GM08714 (cell line): ENCODE measurements around the gene PRPH.
"Not testable (repeated sequence)": the region's sequence is repeated elsewhere in the genome, so short reads cannot be mapped to it uniquely, and the experiment has no call there.

Source experiments
- H3K4me3 ChIP-seq: fragments of 200-500 bp; sonication (Bioruptor generic); 2 replicates; pipeline ENCODE4 v1.5.1; 2014; ENCODE audit warnings: mild to moderate bottlenecking, low read length, inconsistent platforms
- ZNF274 ChIP-seq: IDR thresholded peaks from 2 replicates; pipeline ENCODE4 v1.6.1; 2012; ENCODE audit warnings: mild to moderate bottlenecking, low read depth, low read length

Gene PRPH

DNA sequence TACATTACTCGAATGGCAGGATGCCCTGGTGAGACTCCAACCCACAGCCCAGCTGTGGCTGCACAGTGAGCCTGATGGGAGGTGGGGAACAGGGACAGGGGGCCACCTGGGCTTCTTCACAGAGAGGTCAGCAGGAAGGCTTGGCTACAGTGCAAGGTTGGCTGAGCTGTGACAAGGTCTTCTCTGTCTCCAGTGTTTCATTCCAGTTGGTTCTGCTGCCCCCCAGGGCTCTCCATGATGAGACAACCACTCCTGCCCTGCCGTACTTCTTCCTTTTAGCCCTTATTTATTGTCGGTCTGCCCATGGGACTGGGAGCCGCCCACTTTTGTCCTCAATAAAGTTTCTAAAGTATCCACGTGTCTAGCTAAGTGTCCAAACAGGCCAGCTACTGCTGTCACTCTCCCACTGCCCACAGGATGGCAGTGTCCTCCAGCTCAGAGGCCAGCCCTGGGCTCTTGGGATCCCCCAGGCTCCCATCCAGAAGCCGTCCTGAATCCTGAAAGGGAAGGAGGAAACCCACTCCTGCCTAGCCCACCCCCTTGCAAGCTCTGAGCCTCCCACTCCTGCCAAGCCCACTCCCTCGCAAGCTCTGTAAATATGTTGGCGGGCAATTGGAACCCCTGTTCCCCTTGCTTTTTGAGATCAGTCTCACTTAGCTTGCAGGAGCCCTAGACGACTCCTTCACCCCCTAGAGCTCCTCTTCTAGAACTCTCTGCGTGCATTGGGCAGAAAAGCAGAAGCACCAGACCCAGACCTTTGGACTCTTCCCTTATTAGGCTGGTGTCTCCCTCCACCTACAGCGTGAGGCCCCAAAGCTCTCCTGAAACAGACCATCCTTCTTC is 36.7 kb downstream of the PRPH start:
- no peak overlapping the region for H3K4me3 ChIP-seq
- TF ChIP-seq ZNF274 = no peak

DNA sequence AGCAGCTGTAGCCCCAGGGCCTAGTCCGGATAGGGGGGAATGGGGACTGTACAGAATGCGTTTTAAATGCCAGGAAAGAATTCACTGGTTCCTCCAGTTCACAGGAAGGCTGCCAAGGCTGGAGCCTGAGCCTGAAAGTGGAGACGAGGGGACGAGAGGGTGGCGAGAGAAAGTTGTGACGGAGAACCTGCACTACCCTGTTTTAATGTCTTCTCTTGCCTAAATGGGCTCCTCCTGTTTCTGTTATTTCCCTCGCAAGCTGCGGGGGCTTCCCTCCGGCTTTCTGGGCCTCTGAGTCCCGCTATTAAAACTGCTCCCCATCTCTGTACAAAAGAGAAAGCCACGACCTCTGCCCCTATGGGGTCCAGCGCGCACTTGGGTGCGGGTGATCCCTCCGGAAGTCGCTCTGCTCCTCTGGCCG is 37.5 kb downstream of the PRPH start:
- TF ChIP-seq ZNF274 = no peak
- H3K4me3 ChIP-seq = no peak overlapping the region

DNA sequence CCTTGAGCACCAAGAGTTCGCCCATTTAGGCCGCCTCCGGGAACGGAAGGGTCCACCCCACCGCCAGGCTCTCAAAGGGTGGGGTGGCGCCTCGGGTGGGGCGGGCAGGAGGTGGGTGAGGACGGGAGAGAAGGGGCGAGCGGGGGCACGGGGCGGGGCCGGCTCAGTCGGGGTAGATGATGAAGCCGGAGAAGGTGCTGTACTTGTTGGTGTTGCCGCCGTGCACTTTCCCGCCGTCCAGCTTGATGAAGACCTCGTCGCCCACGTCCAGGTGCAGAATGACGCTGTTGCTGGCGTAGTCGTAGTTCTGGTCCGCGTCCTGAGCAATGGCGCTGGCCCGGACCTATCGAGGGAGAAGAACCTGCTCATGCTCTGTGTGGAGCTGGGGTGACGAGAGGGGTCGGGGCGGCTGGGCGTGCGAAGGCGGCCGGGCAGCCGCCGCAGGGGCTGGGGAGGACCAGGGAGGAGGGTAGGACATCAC is 38.0 kb downstream of the PRPH start:
- TF ChIP-seq ZNF274 = no peak
- no peak overlapping the region for H3K4me3 ChIP-seq

DNA sequence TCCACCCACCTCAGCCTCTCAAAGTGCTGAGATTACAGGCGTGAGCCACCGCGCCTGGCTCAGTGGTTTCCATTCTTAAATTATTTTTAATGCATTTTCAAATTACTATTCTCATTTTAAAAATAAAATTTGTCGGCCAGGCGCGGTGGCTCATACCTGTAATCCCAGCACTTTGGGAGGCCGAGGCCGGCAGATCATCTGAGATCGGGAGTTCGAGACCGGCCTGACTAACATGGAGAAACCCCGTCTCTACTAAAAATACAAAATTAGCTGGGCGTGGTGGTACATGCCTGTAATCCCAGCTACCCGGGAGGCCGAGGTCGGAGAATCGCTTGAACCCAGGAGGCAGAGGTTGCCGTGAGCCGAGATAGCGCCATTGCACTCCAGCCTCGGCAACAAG is 38.8 kb downstream of the PRPH start:
- H3K4me3 ChIP-seq = not testable (repeated sequence)

DNA sequence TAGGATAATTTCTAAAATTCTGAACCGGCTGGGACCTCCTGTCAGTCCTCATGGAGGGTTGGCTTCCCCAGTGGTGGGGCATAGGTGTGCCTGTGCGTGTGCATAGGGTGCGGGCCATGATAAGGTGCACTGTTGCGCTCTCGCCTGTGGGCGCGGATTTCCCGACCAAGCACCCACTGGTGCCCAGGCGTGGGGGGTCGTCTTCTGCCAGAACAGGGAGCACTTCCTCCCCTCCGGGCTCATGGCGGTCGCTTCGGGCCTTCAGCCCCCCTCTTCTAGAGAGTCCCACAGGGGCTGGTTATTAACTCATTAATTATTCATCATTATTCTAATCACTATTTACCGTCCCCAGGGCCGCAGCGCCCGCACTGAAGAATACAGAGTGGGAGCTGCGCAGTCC is 39.3 kb downstream of the PRPH start:
- TF ChIP-seq ZNF274 = no peak
- no peak overlapping the region for H3K4me3 ChIP-seq

DNA sequence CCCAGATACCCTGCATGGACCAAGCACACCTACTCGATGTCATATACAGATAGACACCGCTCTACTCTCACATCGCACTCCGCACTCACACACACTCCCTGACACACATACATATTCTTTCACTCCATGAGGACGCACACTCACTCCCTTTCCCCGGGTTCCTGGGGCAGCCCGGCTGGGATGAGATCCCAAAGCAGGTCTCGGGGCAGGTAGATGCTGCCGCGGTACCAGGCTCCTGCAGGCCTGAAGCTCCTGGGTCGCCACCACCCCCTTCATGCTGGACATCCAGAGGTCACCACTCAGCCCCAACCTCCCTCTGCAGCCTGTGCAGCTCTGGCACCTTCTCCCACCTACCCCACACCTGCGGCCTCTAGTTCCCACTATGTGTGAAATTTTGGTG is 39.7 kb downstream of the PRPH start:
- no peak for TF ChIP-seq ZNF274
- no peak overlapping the region for H3K4me3 ChIP-seq

DNA sequence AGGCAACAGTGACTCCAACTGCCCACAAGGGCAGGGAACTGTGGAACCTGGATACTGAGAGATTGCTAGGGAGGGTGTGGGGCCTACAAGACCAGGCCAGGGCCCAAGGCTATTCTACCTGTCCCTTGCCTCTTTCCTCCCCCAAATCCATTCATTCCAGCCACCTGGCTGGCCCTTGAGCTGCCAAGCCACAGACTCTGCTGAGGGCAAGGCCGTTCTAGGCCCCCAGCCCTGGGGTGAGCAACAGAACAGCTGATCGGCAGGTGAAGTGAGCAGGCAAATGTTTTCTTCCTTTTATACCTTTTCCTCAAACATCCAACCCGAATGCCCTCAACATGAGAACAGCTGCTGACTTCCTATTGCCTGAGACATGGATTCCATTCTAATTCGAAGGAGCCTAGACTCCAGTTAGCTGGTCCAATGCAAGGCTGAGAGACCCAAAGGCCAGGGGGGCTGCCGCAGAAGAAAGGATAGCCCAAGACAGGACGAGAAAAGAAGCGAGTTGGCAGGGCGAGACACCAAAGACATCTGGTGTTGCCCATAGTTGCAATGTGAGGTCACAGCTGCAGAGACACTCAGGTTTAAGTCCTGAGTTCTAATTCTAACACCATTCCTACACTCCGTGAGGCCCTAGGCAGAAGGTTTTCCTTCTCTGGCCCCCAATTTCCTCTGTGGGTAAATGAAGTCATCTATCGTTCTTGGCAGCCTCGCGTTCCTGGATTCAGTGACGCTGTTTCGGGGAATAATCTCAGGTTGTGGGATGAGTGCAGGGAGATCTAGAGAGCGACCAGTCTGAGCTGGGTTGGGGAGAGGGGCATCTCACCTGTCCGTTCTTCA is 40.4 kb downstream of the PRPH start:
- TF ChIP-seq ZNF274 = no peak
- no peak overlapping the region for H3K4me3 ChIP-seq

DNA sequence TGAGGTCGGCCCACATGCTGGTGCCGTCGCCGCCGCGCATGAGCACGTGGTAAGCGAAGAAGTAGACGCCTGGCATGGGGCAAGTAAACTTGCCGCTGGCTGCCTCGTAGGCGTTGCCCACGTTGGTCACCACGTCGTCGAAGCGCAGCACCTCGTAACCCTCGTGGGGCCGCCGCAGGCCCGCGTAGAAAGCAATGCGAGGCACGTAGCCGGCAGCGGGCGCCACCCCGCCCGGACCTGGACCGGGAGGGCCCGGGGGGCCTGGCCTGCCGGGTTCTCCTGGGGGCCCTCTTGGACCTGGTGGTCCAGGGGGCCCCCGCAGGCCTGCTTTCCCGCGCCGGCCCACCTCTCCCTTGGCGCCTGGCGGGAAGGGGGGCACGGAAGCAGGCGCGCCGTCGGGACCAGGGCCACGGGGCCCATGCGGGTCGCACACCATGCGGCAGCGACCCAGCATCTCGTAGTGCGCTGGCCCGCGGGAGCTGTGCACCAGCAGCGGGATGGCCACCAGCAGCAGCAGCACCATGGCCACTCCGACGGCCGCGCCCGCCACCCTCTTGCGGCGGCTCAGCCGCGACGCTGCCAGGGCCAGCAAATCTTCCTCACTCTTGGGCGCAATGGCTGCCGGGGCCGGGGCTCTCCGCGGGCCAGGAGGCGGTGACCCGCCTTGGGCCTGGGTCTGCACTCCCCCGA is 41.2 kb downstream of the PRPH start:
- TF ChIP-seq ZNF274 = no peak
- no peak overlapping the region for H3K4me3 ChIP-seq

DNA sequence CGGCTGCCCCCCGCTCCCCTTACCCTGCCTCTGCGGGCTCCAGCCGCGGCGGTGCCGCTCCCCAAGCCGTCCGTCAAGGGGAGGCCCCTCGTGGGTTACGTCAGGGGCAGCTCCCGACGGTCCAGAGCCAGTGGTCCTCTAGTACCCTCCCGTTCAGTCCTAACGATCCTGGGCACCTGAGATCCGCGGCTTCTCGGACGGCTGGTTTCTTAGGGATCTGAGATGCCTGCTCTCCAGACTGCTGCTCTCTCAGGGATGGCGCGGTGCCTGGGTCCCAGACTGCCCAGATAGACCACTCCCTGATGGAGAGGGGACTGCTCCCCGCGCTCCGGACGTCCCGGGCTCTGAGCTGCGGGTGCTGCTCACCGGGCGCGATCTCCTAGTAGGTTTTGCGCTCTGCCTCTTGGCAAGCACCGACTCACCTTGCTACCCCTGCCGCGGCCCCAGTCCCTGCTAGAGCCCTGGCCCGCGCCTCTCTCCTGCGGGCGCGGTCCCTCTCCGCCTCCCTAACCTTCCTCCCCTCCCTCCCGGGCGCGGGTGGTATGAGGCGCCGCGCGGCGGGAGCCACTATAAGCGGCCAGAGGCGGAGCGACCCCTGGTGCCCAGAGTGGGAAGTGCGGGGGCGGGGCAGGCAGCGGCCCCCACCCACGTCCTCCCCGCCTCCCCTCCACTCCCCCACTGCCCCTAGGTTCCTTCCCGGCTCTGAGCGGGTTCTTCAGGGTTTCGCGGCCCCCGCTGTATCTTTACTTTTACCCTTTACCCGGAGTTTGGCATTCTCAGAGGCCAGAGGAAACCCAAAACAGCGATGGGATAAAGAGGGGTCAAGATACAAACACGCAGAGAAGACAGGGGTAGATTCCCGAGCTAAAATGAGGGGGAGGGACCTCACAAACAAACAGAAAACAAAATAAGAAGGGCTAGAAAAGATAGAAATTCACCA is 42.0 kb downstream of the PRPH start, which contains the start of gene C1QL4:
C1QL4 (minus strand) TSS at position 544 of the 940 bp plus-strand sequence. CDS start 711 bp downstream, outside the sequence.
- TF ChIP-seq ZNF274 = no peak
- H3K4me3 ChIP-seq = peak within 1 kb of the TSS; percentile 31; the same call in 1 of the 2 replicates

DNA sequence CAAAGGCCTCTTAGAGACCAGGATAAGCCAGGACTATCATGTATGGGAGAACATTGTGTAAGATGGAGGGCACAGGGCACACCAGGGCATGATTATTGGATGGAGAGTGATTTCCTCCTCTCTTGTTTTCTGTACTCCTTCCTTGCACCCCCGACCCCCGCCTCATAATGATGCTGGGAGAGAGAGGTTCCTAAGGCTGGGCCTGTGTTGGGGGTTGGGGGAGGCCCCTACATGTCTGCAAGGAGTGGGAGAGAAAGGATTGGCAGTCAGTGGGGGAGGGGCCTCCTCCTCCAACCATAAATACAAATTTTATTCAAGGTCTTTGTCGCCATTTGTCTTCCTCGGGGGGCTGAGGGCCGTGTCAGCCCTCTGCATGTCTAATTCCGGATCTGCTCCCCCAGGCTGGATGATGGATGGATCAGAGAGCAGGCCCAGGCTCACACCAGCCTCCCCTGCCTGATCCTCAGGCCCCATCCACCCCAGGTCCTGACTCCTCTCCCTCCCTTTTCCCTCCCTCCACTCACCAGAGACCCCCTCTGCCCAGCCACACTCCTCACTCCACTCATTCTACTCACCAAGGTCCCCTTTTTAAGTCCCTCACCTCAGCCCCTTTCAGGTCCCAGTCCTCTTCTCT is 44.0 kb downstream of the PRPH start:
- H3K4me3 ChIP-seq = no peak overlapping the region
- no peak for TF ChIP-seq ZNF274

DNA sequence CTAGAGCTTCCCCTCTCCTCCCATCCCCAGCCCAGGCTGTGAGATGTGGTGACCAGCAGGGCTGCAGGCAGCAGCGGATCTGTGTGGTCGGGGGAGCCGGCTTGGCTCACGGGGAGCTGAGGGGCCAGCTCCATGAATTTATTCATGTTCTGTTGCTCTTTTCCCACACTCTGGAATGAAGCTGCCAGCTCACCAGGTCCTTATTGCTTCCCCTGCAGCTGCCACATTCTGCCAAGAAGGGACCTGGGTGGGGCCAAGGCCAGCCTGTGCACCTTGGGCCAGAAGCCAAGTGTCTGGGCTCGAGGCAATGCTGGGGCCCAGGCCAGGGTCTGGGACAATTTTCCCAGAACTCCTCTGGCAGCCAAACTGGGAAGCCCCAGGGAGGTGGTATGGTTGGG is 44.5 kb downstream of the PRPH start:
- TF ChIP-seq ZNF274 = no peak
- H3K4me3 ChIP-seq = no peak overlapping the region

DNA sequence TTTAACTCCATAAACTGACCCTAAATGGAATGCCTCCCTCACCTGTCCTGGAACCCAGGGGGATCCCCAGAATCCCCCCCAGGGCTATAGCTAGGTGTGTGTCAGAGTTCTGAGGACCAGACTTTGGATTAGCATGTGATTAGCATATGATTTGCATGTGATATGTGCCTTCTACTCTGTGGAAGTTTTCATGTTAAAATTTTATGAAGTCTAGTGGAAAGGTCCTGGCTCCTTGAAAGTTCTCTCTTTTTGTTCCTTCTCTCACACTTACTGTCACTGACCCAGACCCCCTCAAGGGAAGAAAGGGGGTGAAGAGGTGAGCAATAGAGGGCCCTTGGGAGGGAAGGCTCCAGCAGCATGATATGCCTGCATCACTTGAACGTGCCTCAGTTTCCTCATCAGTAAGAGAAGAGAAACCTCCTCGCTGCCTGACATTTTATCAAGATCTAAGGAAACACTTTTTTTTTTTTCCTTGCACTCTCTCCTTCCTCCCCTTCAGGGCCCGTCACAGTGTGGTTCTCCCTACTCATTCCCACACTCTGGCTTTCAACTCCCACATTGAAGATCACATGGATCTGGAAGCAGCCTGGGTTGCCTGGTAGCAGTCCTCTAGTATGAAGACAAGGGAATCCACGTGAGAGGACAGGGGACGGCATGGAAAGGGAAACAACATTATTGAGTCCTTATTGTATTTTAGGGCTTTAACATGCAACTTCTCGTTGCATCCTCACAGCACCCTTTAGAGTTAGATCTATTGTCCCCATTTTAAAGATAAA is 45.3 kb downstream of the PRPH start:
- no peak overlapping the region for H3K4me3 ChIP-seq
- TF ChIP-seq ZNF274 = no peak
